GM08714 (cell line): ENCODE measurements around the gene RPTOR.

ENCODE experiments used
- H3K4me3 ChIP-seq: fragments of 200-500 bp; sonication (Bioruptor generic); 2 replicates; pipeline ENCODE4 v1.5.1; 2014; ENCODE audit warnings: mild to moderate bottlenecking, low read length, inconsistent platforms
- ZNF274 ChIP-seq: IDR thresholded peaks from 2 replicates; pipeline ENCODE4 v1.6.1; 2012; ENCODE audit warnings: mild to moderate bottlenecking, low read depth, low read length

RPTOR gene

GRCh38 chr17:80852476-80853015 lies 307.9 kb downstream of the RPTOR start:
- TF ChIP-seq ZNF274, result no peak
- no peak overlapping the region for H3K4me3 ChIP-seq

DNA sequence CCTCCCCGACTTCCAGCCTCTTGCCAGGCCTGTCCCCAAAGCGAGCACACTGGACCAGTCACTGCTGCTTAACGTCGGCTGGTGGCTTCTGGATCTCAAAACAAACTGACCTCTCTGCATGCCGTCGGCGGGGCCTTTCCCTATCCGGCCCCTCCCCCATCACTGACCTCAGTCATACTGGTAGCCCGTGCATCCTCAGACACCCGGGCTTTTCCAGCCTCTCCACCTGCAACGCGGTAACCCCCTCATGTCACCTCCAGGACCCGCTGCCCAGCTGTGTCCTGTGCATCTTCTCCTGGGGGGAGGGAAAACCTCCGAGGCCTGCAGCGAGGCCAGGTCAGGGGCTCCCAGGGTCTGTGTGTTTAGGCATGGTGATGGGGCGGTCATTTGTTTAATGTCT lies 308.4 kb downstream of the RPTOR start:
- no peak for TF ChIP-seq ZNF274
- no peak overlapping the region for H3K4me3 ChIP-seq

GRCh38 chr17:80854220-80854619 lies 309.6 kb downstream of the RPTOR start:
- H3K4me3 ChIP-seq, result no peak overlapping the region
- no peak for TF ChIP-seq ZNF274

GRCh38 chr17:80855196-80855947 lies 310.7 kb downstream of the RPTOR start:
- no peak overlapping the region for H3K4me3 ChIP-seq
- no peak for TF ChIP-seq ZNF274

DNA sequence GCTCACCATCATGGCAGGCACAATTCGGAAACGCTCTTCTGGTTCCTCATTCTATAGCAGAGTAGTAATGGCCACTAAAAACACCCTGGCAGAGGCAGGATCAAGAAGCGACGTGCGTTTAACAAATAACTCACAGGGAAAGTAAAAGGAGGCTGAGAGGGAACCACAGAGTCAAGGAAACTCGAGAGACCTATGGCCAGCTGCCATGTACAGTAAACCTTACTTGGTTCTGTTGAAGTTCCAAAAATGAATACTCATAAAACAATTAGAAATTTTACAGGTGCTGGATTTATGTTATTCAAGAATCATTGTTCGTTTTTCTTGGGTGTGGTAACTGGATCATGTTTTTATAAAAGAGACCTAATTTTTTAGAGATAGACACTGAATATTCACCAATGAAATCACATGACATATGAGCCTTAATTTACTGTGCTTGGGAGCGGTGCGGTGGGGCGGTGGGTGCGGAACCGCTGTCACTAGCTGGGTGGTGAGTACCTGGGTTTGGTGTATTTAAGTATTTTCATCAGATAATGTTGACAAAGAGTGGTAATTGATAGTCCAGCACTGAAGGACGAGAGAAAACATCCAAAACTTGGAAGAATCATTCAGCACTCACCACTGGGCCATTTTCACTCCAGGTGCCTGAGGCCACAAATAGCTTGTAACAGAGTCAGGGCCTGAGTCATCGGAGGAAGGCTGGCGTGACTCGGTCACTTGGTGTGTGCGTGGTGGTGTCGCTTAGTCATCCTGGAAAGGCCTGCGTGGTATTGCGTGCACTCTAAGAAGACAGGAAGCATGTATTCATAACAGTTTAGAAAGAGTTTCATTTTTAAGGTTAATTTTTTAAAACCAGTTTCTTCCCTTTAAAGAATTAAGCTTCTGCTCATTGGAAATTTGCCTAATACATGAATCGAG lies 311.6 kb downstream of the RPTOR start:
- no peak overlapping the region; the same call in 1 of the 2 replicates for H3K4me3 ChIP-seq
- no peak for TF ChIP-seq ZNF274

GRCh38 chr17:80856863-80857755 lies 312.5 kb downstream of the RPTOR start:
- H3K4me3 ChIP-seq, result peak overlapping the region; percentile 5; the same call in 1 of the 2 replicates
- no peak for TF ChIP-seq ZNF274

DNA sequence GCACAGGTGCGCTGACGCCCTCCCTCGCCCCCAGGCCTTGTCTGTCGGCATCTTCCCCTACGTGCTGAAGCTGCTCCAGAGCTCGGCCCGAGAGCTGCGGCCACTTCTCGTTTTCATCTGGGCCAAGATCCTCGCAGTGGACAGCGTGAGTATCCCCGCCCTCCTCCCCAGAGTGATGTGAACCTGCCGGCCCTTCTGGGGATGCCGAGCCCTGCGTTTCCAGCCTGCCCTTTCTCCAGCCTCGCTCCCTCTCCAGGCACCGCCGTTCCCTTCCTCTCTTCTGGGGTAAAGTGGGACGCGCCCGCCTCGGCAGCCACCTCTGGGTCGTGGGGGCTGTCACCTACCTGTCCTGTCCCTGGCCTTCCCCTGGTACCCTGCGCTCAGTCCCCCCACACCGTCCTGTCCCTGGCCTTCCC lies 313.1 kb downstream of the RPTOR start:
- no peak for TF ChIP-seq ZNF274
- no peak overlapping the region for H3K4me3 ChIP-seq

- no peak for TF ChIP-seq ZNF274
- no peak overlapping the region for H3K4me3 ChIP-seq
Observed at GRCh38 chr17:80858301-80859001, 313.8 kb downstream of the RPTOR start.

GRCh38 chr17:80859002-80859941 lies 314.6 kb downstream of the RPTOR start:
- no peak overlapping the region for H3K4me3 ChIP-seq
- TF ChIP-seq ZNF274, result no peak

GRCh38 chr17:80860101-80860671 lies 315.5 kb downstream of the RPTOR start:
- TF ChIP-seq ZNF274, result no peak
- H3K4me3 ChIP-seq, result no peak overlapping the region

- H3K4me3 ChIP-seq, result no peak overlapping the region
- TF ChIP-seq ZNF274, result no peak
Observed at GRCh38 chr17:80860703-80861417, 316.2 kb downstream of the RPTOR start.
